Measurements from ENCODE around the gene HIF1A.

Gene HIF1A

DNA sequence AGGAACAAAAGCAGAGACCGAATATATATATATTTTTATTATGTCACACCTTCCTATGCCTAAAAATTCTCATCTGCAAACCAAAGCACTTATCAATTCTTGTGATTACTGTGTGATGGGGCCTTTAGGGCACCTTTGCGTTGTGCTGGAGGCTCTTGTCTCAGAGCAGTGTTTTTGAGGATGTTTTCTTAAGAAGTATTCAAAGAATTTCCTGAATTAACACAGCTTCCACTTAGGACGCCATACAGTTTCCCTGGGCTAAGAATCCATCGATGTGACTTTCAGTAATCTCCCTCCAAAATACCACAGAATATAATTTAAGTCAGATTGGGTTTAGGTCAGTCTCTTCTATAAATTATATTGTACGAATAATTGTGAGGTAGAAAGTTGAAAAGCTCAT is 22.0 kb upstream of the HIF1A start:
- Histone ChIP-seq H4K8ac (ENCODE audit: low read depth, low read length) (no peak overlapping the region), H3K27ac (ENCODE audit: low read depth, low read length) (peak overlapping the region; percentile 52), H2BK12ac (ENCODE audit: low read length) (no peak overlapping the region), H3K4me1 (ENCODE audit: control insufficient read depth in 1 of 2, insufficient read depth in 2 of 2, low read length in 2 of 2) (peaks cover 4 to 7% of the 10 kb centered on the region in 2 experiments), H3K14ac (ENCODE audit: low read length) (no peak overlapping the region), H2AFZ (ENCODE audit: insufficient read depth, low read length, poor library complexity) (no peak overlapping the region), H3K18ac (ENCODE audit: low read length) (no peak overlapping the region), H4K12ac (ENCODE audit: low read depth, low read length) (no peak overlapping the region), H2AK5ac (ENCODE audit: low read length) (no peak overlapping the region), H3K9me3 (ENCODE audit: insufficient read depth, low read depth, low read length) (no peaks in the 10 kb centered on the region), H3K9ac (ENCODE audit: low read length) (no peak overlapping the region), H3K27me3 (ENCODE audit: insufficient read depth, low read length) (no peaks in the 10 kb centered on the region), H3K36me3 (ENCODE audit: control insufficient read depth in 1 of 2, insufficient read depth in 2 of 2, low read length in 2 of 2) (no peaks in the 10 kb centered on the region), H3K4ac (ENCODE audit: low read depth, low read length) (no peak overlapping the region), H2BK5ac (ENCODE audit: low read depth, low read length, poor library complexity) (no peak overlapping the region), H3K79me2 (ENCODE audit: control insufficient read depth, insufficient read depth, low read length, poor library complexity) (no peaks in the 10 kb centered on the region), H3K23ac (ENCODE audit: low read length) (no peak overlapping the region), H3K4me3 (ENCODE audit: low read depth, low read length) (no peak overlapping the region), H2BK120ac (ENCODE audit: insufficient read depth, low read length, poor library complexity) (no peak overlapping the region), H3K79me1 (ENCODE audit: low read length) (peaks cover 7% of the 10 kb centered on the region), H4K91ac (ENCODE audit: low read depth, low read length) (no peak overlapping the region), H3K4me2 (ENCODE audit: low read length) (no peak overlapping the region)
- DNase-seq: no peak
- WGBS (ENCODE audit: extremely low coverage, insufficient coverage, insufficient read length): no CpG with 5 or more reads among the region's 5 CpGs

- H2BK120ac ChIP-seq (ENCODE audit: insufficient read depth, low read length, poor library complexity): no peak overlapping the region
- H4K12ac ChIP-seq (ENCODE audit: low read depth, low read length): no peak overlapping the region
- H2BK12ac ChIP-seq (ENCODE audit: low read length): peak overlapping the region; percentile 77
- no peak overlapping the region for H2BK5ac ChIP-seq (ENCODE audit: low read depth, low read length, poor library complexity)
- peaks cover 4% of the 10 kb centered on the region for H3K79me2 ChIP-seq (ENCODE audit: control insufficient read depth, insufficient read depth, low read length, poor library complexity)
- no peak overlapping the region for H3K14ac ChIP-seq (ENCODE audit: low read length)
- no peak for DNase-seq
- H3K4ac ChIP-seq (ENCODE audit: low read depth, low read length): peak overlapping the region; percentile 27
- H3K23ac ChIP-seq (ENCODE audit: low read length): no peak overlapping the region
- H2AK5ac ChIP-seq (ENCODE audit: low read length): no peak overlapping the region
- no peak overlapping the region for H3K4me2 ChIP-seq (ENCODE audit: low read length)
- H3K27me3 ChIP-seq (ENCODE audit: insufficient read depth, low read length): no peaks in the 10 kb centered on the region
- H3K4me1 ChIP-seq (ENCODE audit: control insufficient read depth in 1 of 2, insufficient read depth in 2 of 2, low read length in 2 of 2): peaks cover 8 to 12% of the 10 kb centered on the region in 2 experiments
- peak overlapping the region; percentile 42 for H4K91ac ChIP-seq (ENCODE audit: low read depth, low read length)
- no peaks in the 10 kb centered on the region for H3K9me3 ChIP-seq (ENCODE audit: insufficient read depth, low read depth, low read length)
- WGBS (ENCODE audit: extremely low coverage, insufficient coverage, insufficient read length): no CpG with 5 or more reads among the region's 3 CpGs
- H3K18ac ChIP-seq (ENCODE audit: low read length): no peak overlapping the region
- no peak overlapping the region for H2AFZ ChIP-seq (ENCODE audit: insufficient read depth, low read length, poor library complexity)
- peaks cover 10% of the 10 kb centered on the region for H3K79me1 ChIP-seq (ENCODE audit: low read length)
- no peak overlapping the region for H3K27ac ChIP-seq (ENCODE audit: low read depth, low read length)
- no peak overlapping the region for H4K8ac ChIP-seq (ENCODE audit: low read depth, low read length)
- no peak overlapping the region for H3K4me3 ChIP-seq (ENCODE audit: low read depth, low read length)
- H3K36me3 ChIP-seq (ENCODE audit: control insufficient read depth in 1 of 2, insufficient read depth in 2 of 2, low read length in 2 of 2): no peaks in the 10 kb centered on the region
- no peak overlapping the region for H3K9ac ChIP-seq (ENCODE audit: low read length)
Measured at GRCh38 chr14:61675291-61675690, 20.0 kb upstream of the HIF1A start.

DNA sequence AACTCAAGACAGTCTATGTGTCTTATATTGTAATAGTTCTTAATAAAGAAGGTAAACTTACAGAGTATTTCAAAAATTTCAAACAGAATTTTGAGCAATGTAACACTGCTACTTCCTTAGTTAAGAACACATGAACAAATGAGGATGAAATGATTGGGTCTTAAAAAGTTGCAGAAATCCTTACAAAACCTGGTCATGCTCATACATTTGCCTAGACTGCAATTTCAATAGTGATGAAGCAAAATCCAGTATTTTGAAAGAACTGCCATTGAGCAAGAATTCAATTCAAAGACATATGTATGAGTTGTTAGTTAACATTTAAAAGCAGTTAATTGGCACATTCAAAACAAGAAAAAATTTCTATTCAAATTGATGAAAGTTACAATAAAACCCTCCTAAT is 17.8 kb upstream of the HIF1A start:
- Histone ChIP-seq H2BK5ac (ENCODE audit: low read depth, low read length, poor library complexity) (no peak overlapping the region), H3K9me3 (ENCODE audit: insufficient read depth, low read depth, low read length) (no peaks in the 10 kb centered on the region), H3K18ac (ENCODE audit: low read length) (no peak overlapping the region), H2BK120ac (ENCODE audit: insufficient read depth, low read length, poor library complexity) (no peak overlapping the region), H3K79me2 (ENCODE audit: control insufficient read depth, insufficient read depth, low read length, poor library complexity) (peaks cover 4% of the 10 kb centered on the region), H3K79me1 (ENCODE audit: low read length) (peaks cover 12% of the 10 kb centered on the region), H3K36me3 (ENCODE audit: control insufficient read depth in 1 of 2, insufficient read depth in 2 of 2, low read length in 2 of 2) (no peaks in the 10 kb centered on the region), H3K4me3 (ENCODE audit: low read depth, low read length) (no peak overlapping the region), H3K27me3 (ENCODE audit: insufficient read depth, low read length) (no peaks in the 10 kb centered on the region), H2AK5ac (ENCODE audit: low read length) (no peak overlapping the region), H4K8ac (ENCODE audit: low read depth, low read length) (no peak overlapping the region), H3K4me1 (ENCODE audit: control insufficient read depth in 1 of 2, insufficient read depth in 2 of 2, low read length in 2 of 2) (peaks cover 12 to 17% of the 10 kb centered on the region in 2 experiments), H2AFZ (ENCODE audit: insufficient read depth, low read length, poor library complexity) (no peak overlapping the region), H3K23ac (ENCODE audit: low read length) (no peak overlapping the region), H3K4ac (ENCODE audit: low read depth, low read length) (no peak overlapping the region), H3K4me2 (ENCODE audit: low read length) (no peak overlapping the region), H4K91ac (ENCODE audit: low read depth, low read length) (no peak overlapping the region), H2BK12ac (ENCODE audit: low read length) (no peak overlapping the region), H4K12ac (ENCODE audit: low read depth, low read length) (no peak overlapping the region), H3K27ac (ENCODE audit: low read depth, low read length) (no peak overlapping the region), H3K9ac (ENCODE audit: low read length) (no peak overlapping the region), H3K14ac (ENCODE audit: low read length) (no peak overlapping the region)
- no peak for DNase-seq

- H3K36me3 ChIP-seq (ENCODE audit: control insufficient read depth in 1 of 2, insufficient read depth in 2 of 2, low read length in 2 of 2): no peaks in the 10 kb centered on the region
- H3K23ac ChIP-seq (ENCODE audit: low read length): no peak overlapping the region
- WGBS (ENCODE audit: extremely low coverage, insufficient coverage, insufficient read length): no CpG with 5 or more reads among the region's 2 CpGs
- no peak overlapping the region for H2BK5ac ChIP-seq (ENCODE audit: low read depth, low read length, poor library complexity)
- H3K9ac ChIP-seq (ENCODE audit: low read length): no peak overlapping the region
- no peak overlapping the region for H4K91ac ChIP-seq (ENCODE audit: low read depth, low read length)
- H2BK12ac ChIP-seq (ENCODE audit: low read length): no peak overlapping the region
- H3K4ac ChIP-seq (ENCODE audit: low read depth, low read length): no peak overlapping the region
- no peak overlapping the region for H2AK5ac ChIP-seq (ENCODE audit: low read length)
- H3K79me1 ChIP-seq (ENCODE audit: low read length): peaks cover 7% of the 10 kb centered on the region
- peak; percentile 74 to 90 for DNase-seq
- H3K18ac ChIP-seq (ENCODE audit: low read length): no peak overlapping the region
- H3K4me1 ChIP-seq (ENCODE audit: control insufficient read depth in 1 of 2, insufficient read depth in 2 of 2, low read length in 2 of 2): peaks cover 8 to 11% of the 10 kb centered on the region in 2 experiments
- H4K8ac ChIP-seq (ENCODE audit: low read depth, low read length): peak overlapping the region; percentile 47
- H4K12ac ChIP-seq (ENCODE audit: low read depth, low read length): no peak overlapping the region
- no peak overlapping the region for H2AFZ ChIP-seq (ENCODE audit: insufficient read depth, low read length, poor library complexity)
- H3K4me3 ChIP-seq (ENCODE audit: low read depth, low read length): no peak overlapping the region
- peaks cover 4% of the 10 kb centered on the region for H3K79me2 ChIP-seq (ENCODE audit: control insufficient read depth, insufficient read depth, low read length, poor library complexity)
- H3K9me3 ChIP-seq (ENCODE audit: insufficient read depth, low read depth, low read length): no peaks in the 10 kb centered on the region
- no peak overlapping the region for H3K14ac ChIP-seq (ENCODE audit: low read length)
- H2BK120ac ChIP-seq (ENCODE audit: insufficient read depth, low read length, poor library complexity): no peak overlapping the region
- H3K27me3 ChIP-seq (ENCODE audit: insufficient read depth, low read length): no peaks in the 10 kb centered on the region
- peak overlapping the region; percentile 79 for H3K27ac ChIP-seq (ENCODE audit: low read depth, low read length)
- no peak overlapping the region for H3K4me2 ChIP-seq (ENCODE audit: low read length)
Measured at GRCh38 chr14:61678975-61679374, 16.3 kb upstream of the HIF1A start.

All from trophoblast cell (in vitro differentiated cells and primary cell).